IMR-90 (cell line): ENCODE measurements around the gene SHROOM4.

Experiments used
- BHLHE40 ChIP-seq: fragments of 150-350 bp; IDR thresholded peaks from 2 replicates; pipeline ENCODE4 v1.6.1; 2016; ENCODE audit warnings: mild to moderate bottlenecking, low read depth, low read length
- CHD1 ChIP-seq: IDR thresholded peaks from 2 replicates; pipeline ENCODE4 v1.6.1; 2012; ENCODE audit warnings: low read depth, low read length, improper control_type of control experiment
- ELK1 ChIP-seq: fragments of 150-350 bp; IDR thresholded peaks from 2 replicates; pipeline ENCODE4 v1.6.1; 2016; ENCODE audit warnings: low read depth, mild to moderate bottlenecking, low read length, moderate library complexity, borderline replicate concordance
- MAFK ChIP-seq: IDR thresholded peaks from 2 replicates; pipeline ENCODE4 v1.6.1; 2012; ENCODE audit warnings: low read depth, low read length, improper control_type of control experiment
- MAZ ChIP-seq: IDR thresholded peaks from 2 replicates; pipeline ENCODE4 v1.6.1; 2012; ENCODE audit warnings: low read depth, mild to moderate bottlenecking, low read length, improper control_type of control experiment, moderate library complexity, borderline replicate concordance
- MXI1 ChIP-seq: IDR thresholded peaks from 2 replicates; pipeline ENCODE4 v1.6.1; 2012; ENCODE audit warnings: low read depth, mild to moderate bottlenecking, low read length, moderate library complexity, borderline replicate concordance
- NFE2L2 ChIP-seq: fragments of 150-350 bp; IDR thresholded peaks from 2 replicates; pipeline ENCODE4 v1.6.1; 2016; ENCODE audit warnings: low read depth, mild to moderate bottlenecking, low read length
- POLR2A ChIP-seq: IDR thresholded peaks from 2 replicates; pipeline ENCODE4 v1.6.1; 2012; ENCODE audit warnings: mild to moderate bottlenecking, low read depth, low read length
- RAD21 ChIP-seq: IDR thresholded peaks from 2 replicates; pipeline ENCODE4 v1.6.1; 2012; ENCODE audit warnings: low read length, improper control_type of control experiment
- RCOR1 ChIP-seq: IDR thresholded peaks from 2 replicates; pipeline ENCODE4 v1.6.1; 2012; ENCODE audit warnings: mild to moderate bottlenecking, low read length, improper control_type of control experiment; ENCODE audit not compliant: insufficient replicate concordance
- RFX5 ChIP-seq: IDR thresholded peaks from 2 replicates; pipeline ENCODE4 v1.8.0; 2012; ENCODE audit warnings: low read depth, mild to moderate bottlenecking, low read length, moderate library complexity
- SMC3 ChIP-seq: fragments of 150-350 bp; IDR thresholded peaks from 2 replicates; pipeline ENCODE4 v1.6.1; 2016; ENCODE audit warnings: low read depth, mild to moderate bottlenecking, antibody characterized with exemption, low read length, moderate library complexity
- USF2 ChIP-seq: fragments of 150-350 bp; IDR thresholded peaks from 2 replicates; pipeline ENCODE4 v1.6.1; 2017; ENCODE audit warnings: mild to moderate bottlenecking, antibody characterized with exemption, low read length, low read depth
- TF ChIP-seq, protein P1 (sequence below): conservative IDR thresholded peaks from 2 replicates; pipeline ENCODE4 v1.5.1; 2012; ENCODE audit warnings: mild to moderate bottlenecking, low read depth, low read length, improper control_type of control experiment

GRCh38 chrX:50726296-50726695, 87.7 kb downstream of the SHROOM4 start:
- TF ChIP-seq MXI1 = no peak
- TF ChIP-seq, protein P1, sequence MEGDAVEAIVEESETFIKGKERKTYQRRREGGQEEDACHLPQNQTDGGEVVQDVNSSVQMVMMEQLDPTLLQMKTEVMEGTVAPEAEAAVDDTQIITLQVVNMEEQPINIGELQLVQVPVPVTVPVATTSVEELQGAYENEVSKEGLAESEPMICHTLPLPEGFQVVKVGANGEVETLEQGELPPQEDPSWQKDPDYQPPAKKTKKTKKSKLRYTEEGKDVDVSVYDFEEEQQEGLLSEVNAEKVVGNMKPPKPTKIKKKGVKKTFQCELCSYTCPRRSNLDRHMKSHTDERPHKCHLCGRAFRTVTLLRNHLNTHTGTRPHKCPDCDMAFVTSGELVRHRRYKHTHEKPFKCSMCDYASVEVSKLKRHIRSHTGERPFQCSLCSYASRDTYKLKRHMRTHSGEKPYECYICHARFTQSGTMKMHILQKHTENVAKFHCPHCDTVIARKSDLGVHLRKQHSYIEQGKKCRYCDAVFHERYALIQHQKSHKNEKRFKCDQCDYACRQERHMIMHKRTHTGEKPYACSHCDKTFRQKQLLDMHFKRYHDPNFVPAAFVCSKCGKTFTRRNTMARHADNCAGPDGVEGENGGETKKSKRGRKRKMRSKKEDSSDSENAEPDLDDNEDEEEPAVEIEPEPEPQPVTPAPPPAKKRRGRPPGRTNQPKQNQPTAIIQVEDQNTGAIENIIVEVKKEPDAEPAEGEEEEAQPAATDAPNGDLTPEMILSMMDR = no peak
- no peak for TF ChIP-seq ELK1
- TF ChIP-seq POLR2A = no peak
- no peak for TF ChIP-seq RAD21
- no peak for TF ChIP-seq RFX5
- TF ChIP-seq NFE2L2 = no peak
- TF ChIP-seq USF2 = no peak
- TF ChIP-seq CHD1 = no peak
- no peak for TF ChIP-seq BHLHE40
- no peak for TF ChIP-seq RCOR1
- no peak for TF ChIP-seq SMC3
- no peak for TF ChIP-seq MAFK
- TF ChIP-seq MAZ = no peak
